Measurements from ENCODE around the gene SHTN1.

The SHTN1 gene

DNA sequence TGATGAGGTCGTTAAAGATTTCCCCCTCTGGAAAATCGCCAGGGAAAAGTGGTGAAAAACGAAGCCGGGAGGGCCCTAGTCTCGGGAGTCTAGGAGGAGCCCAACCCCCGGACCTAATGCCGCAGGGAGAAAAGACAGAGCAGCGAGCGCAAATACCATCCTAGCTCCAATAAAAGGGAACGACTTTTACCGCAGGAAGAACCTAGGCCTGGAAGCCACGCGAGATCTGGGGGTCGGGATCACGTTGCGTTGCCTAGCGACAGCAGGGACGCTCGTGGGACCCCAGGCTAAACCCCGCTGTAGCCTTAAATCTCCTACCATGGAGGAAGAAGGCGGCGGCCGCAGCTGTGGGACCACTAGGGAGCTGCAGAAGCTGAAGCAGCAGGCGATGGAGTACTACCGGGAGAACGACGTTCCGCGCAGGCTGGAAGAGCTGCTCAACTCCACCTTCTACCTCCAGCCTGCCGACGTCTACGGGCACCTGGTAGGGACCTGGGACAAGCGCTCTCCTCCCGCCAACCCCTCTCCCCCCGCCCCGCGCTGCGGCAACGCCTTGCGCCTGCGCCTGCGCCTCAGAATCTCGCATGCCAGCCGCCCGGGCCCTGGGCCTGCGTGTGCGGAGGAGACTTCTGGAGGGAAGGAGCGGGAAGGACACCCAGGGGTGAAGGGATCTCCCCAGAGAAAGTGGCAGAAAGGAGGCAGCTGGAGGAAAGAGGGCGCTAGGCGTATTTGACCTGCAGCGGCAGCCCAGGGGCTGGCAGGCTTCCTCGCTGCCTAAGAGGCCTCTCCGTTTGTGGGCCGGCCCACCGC lies 155.5 kb downstream of the SHTN1 start, which contains the start of gene ENO4:
TSS of gene ENO4 (plus strand) at position 252 of the 810 bp plus-strand sequence. CDS start at position 320, 68 bp downstream.
- TF ChIP-seq EZH2phosphoT487 (IDR thresholded peaks at IDR 0.05; ENCODE audit: borderline replicate concordance) = no peak
- TF ChIP-seq, protein P1, sequence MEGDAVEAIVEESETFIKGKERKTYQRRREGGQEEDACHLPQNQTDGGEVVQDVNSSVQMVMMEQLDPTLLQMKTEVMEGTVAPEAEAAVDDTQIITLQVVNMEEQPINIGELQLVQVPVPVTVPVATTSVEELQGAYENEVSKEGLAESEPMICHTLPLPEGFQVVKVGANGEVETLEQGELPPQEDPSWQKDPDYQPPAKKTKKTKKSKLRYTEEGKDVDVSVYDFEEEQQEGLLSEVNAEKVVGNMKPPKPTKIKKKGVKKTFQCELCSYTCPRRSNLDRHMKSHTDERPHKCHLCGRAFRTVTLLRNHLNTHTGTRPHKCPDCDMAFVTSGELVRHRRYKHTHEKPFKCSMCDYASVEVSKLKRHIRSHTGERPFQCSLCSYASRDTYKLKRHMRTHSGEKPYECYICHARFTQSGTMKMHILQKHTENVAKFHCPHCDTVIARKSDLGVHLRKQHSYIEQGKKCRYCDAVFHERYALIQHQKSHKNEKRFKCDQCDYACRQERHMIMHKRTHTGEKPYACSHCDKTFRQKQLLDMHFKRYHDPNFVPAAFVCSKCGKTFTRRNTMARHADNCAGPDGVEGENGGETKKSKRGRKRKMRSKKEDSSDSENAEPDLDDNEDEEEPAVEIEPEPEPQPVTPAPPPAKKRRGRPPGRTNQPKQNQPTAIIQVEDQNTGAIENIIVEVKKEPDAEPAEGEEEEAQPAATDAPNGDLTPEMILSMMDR (conservative IDR thresholded peaks at IDR 0.05; ENCODE audit: low read length) = no peak
- H3K9me3 ChIP-seq (ENCODE audit: insufficient read depth, low read depth, low read length) = no peaks in the 10 kb centered on the region
- no peaks in the 10 kb centered on the region for H3F3A ChIP-seq (ENCODE audit: low read depth)
- no peak within 1 kb of the TSS for H3K9ac ChIP-seq (ENCODE audit: low read depth, low read length, poor library complexity, severe bottlenecking)
- no peaks in the 10 kb centered on the region for H3K79me2 ChIP-seq (ENCODE audit: insufficient read depth, low read length)
- no peaks in the 10 kb centered on the region for H3K27me3 ChIP-seq (ENCODE audit: insufficient read depth, low read length, poor library complexity, severe bottlenecking)
- H3K4me2 ChIP-seq (ENCODE audit: low read depth, low read length, poor library complexity, severe bottlenecking) = no peak within 1 kb of the TSS
- no peak within 1 kb of the TSS for H2AFZ ChIP-seq (ENCODE audit: low read length)
- H3K9me2 ChIP-seq (replicated peaks; ENCODE audit: low read depth, low read length) = no peaks in the 10 kb centered on the region
- H3K4me3 ChIP-seq (ENCODE audit: low read length, poor library complexity, severe bottlenecking) = no peak within 1 kb of the TSS
- H3K4me1 ChIP-seq (ENCODE audit: insufficient read depth, low read length, poor library complexity, severe bottlenecking) = no peaks in the 10 kb centered on the region
- no peaks in the 10 kb centered on the region for H4K20me1 ChIP-seq (ENCODE audit: insufficient read depth, low read length, poor library complexity, severe bottlenecking)
- H3K36me3 ChIP-seq (ENCODE audit: insufficient read depth, low read length) = no peaks in the 10 kb centered on the region

- no peaks in the 10 kb centered on the region for H3K36me3 ChIP-seq (ENCODE audit: insufficient read depth, low read length)
- no peaks in the 10 kb centered on the region for H3K79me2 ChIP-seq (ENCODE audit: insufficient read depth, low read length)
- no peaks in the 10 kb centered on the region for H3K9me3 ChIP-seq (ENCODE audit: insufficient read depth, low read depth, low read length)
- H3K9ac ChIP-seq (ENCODE audit: low read depth, low read length, poor library complexity, severe bottlenecking) = no peak overlapping the region
- no peaks in the 10 kb centered on the region for H3K4me1 ChIP-seq (ENCODE audit: insufficient read depth, low read length, poor library complexity, severe bottlenecking)
- no peak overlapping the region for H3K4me3 ChIP-seq (ENCODE audit: low read length, poor library complexity, severe bottlenecking)
- H3K27me3 ChIP-seq (ENCODE audit: insufficient read depth, low read length, poor library complexity, severe bottlenecking) = no peaks in the 10 kb centered on the region
- H2AFZ ChIP-seq (ENCODE audit: low read length) = no peak overlapping the region
- H3F3A ChIP-seq (ENCODE audit: low read depth) = no peaks in the 10 kb centered on the region
- H3K9me2 ChIP-seq (replicated peaks; ENCODE audit: low read depth, low read length) = no peaks in the 10 kb centered on the region
- no peak overlapping the region for H3K4me2 ChIP-seq (ENCODE audit: low read depth, low read length, poor library complexity, severe bottlenecking)
- TF ChIP-seq, protein P1 (conservative IDR thresholded peaks at IDR 0.05; ENCODE audit: low read length) = no peak
- no peak for TF ChIP-seq EZH2phosphoT487 (IDR thresholded peaks at IDR 0.05; ENCODE audit: borderline replicate concordance)
- no peaks in the 10 kb centered on the region for H4K20me1 ChIP-seq (ENCODE audit: insufficient read depth, low read length, poor library complexity, severe bottlenecking)
Observed at GRCh38 chr10:116848944-116849247, 156.1 kb downstream of the SHTN1 start.

GRCh38 chr10:116848032-116848943 lies 156.7 kb downstream of the SHTN1 start:
- H2AFZ ChIP-seq (ENCODE audit: low read length) = no peak overlapping the region
- no peaks in the 10 kb centered on the region for H3K36me3 ChIP-seq (ENCODE audit: insufficient read depth, low read length)
- no peak overlapping the region for H3K4me2 ChIP-seq (ENCODE audit: low read depth, low read length, poor library complexity, severe bottlenecking)
- H3K4me1 ChIP-seq (ENCODE audit: insufficient read depth, low read length, poor library complexity, severe bottlenecking) = no peaks in the 10 kb centered on the region
- H4K20me1 ChIP-seq (ENCODE audit: insufficient read depth, low read length, poor library complexity, severe bottlenecking) = no peaks in the 10 kb centered on the region
- no peaks in the 10 kb centered on the region for H3K9me3 ChIP-seq (ENCODE audit: insufficient read depth, low read depth, low read length)
- H3F3A ChIP-seq (ENCODE audit: low read depth) = no peaks in the 10 kb centered on the region
- no peaks in the 10 kb centered on the region for H3K27me3 ChIP-seq (ENCODE audit: insufficient read depth, low read length, poor library complexity, severe bottlenecking)
- H3K4me3 ChIP-seq (ENCODE audit: low read length, poor library complexity, severe bottlenecking) = no peak overlapping the region
- H3K9ac ChIP-seq (ENCODE audit: low read depth, low read length, poor library complexity, severe bottlenecking) = no peak overlapping the region
- H3K9me2 ChIP-seq (replicated peaks; ENCODE audit: low read depth, low read length) = no peaks in the 10 kb centered on the region
- no peak for TF ChIP-seq EZH2phosphoT487 (IDR thresholded peaks at IDR 0.05; ENCODE audit: borderline replicate concordance)
- TF ChIP-seq, protein P1 (conservative IDR thresholded peaks at IDR 0.05; ENCODE audit: low read length) = no peak
- H3K79me2 ChIP-seq (ENCODE audit: insufficient read depth, low read length) = no peaks in the 10 kb centered on the region
